ENCODE results near the gene ANAPC2.

The ANAPC2 gene

GRCh38 chr9:137194909-137195308 lies 6.5 kb upstream of the ANAPC2 start:
- DNase-seq (ENCODE audit: extremely low read depth in 1 of 2, low read depth in 1 of 2): no peak

GRCh38 chr9:137194388-137194787 lies 6.0 kb upstream of the ANAPC2 start:
- no peak for DNase-seq (ENCODE audit: extremely low read depth in 1 of 2, low read depth in 1 of 2)

- DNase-seq (ENCODE audit: extremely low read depth in 1 of 2, low read depth in 1 of 2): no peak
These were observed 5.4 kb upstream of the ANAPC2 start for GRCh38 chr9:137193771-137194170.

GRCh38 chr9:137192859-137193258 lies 4.5 kb upstream of the ANAPC2 start:
- DNase-seq (ENCODE audit: extremely low read depth in 1 of 2, low read depth in 1 of 2): no peak

GRCh38 chr9:137192448-137192780 lies 4.1 kb upstream of the ANAPC2 start:
- DNase-seq (ENCODE audit: extremely low read depth in 1 of 2, low read depth in 1 of 2): no peak

GRCh38 chr9:137191691-137192447 lies 3.5 kb upstream of the ANAPC2 start:
- no peak for DNase-seq (ENCODE audit: extremely low read depth in 1 of 2, low read depth in 1 of 2)

GRCh38 chr9:137191245-137191644 lies 2.9 kb upstream of the ANAPC2 start:
- DNase-seq (ENCODE audit: extremely low read depth in 1 of 2, low read depth in 1 of 2): no peak

- DNase-seq (ENCODE audit: extremely low read depth in 1 of 2, low read depth in 1 of 2): no peak
These were observed 2.0 kb upstream of the ANAPC2 start for GRCh38 chr9:137190315-137190856.

GRCh38 chr9:137189297-137190295 lies 1.2 kb upstream of the ANAPC2 start:
- no peak for DNase-seq (ENCODE audit: extremely low read depth in 1 of 2, low read depth in 1 of 2)

GRCh38 chr9:137188086-137188489 lies 272 bp downstream of the ANAPC2 start:
- no peak for DNase-seq (ENCODE audit: extremely low read depth in 1 of 2, low read depth in 1 of 2)

GRCh38 chr9:137187386-137187785 lies 974 bp downstream of the ANAPC2 start:
- no peak for DNase-seq (ENCODE audit: extremely low read depth in 1 of 2, low read depth in 1 of 2)

GRCh38 chr9:137186385-137186784 lies 2.0 kb downstream of the ANAPC2 start:
- DNase-seq (ENCODE audit: extremely low read depth in 1 of 2, low read depth in 1 of 2): no peak

- DNase-seq (ENCODE audit: extremely low read depth in 1 of 2, low read depth in 1 of 2): no peak
These were observed 2.4 kb downstream of the ANAPC2 start for GRCh38 chr9:137185921-137186320.

- DNase-seq (ENCODE audit: extremely low read depth in 1 of 2, low read depth in 1 of 2): no peak
These were observed 3.3 kb downstream of the ANAPC2 start for GRCh38 chr9:137184881-137185660.

GRCh38 chr9:137183980-137184595 lies 4.3 kb downstream of the ANAPC2 start:
- no peak for DNase-seq (ENCODE audit: extremely low read depth in 1 of 2, low read depth in 1 of 2)

GRCh38 chr9:137182836-137183235 lies 5.5 kb downstream of the ANAPC2 start:
- DNase-seq (ENCODE audit: extremely low read depth in 1 of 2, low read depth in 1 of 2): no peak

- no peak for DNase-seq (ENCODE audit: extremely low read depth in 1 of 2, low read depth in 1 of 2)
These were observed 6.7 kb downstream of the ANAPC2 start for GRCh38 chr9:137181680-137182079.

- DNase-seq (ENCODE audit: extremely low read depth in 1 of 2, low read depth in 1 of 2): no peak
These were observed 7.9 kb downstream of the ANAPC2 start for GRCh38 chr9:137180491-137180890.

GRCh38 chr9:137179761-137180160 lies 8.6 kb downstream of the ANAPC2 start:
- DNase-seq (ENCODE audit: extremely low read depth in 1 of 2, low read depth in 1 of 2): no peak

- DNase-seq (ENCODE audit: extremely low read depth in 1 of 2, low read depth in 1 of 2): no peak
These were observed 9.3 kb downstream of the ANAPC2 start for GRCh38 chr9:137178939-137179630.
